ENCODE results near the gene SLAIN1. TPM values are rescaled to one million over a fixed set of nuclear protein-coding genes. Genes with fewer than 3 reads are reported as not detected.

The SLAIN1 gene
- total RNA-seq, 1 experiment from 2014 or later: 2.4 TPM

GRCh38 chr13:77789376-77789775 is 91.9 kb downstream of the SLAIN1 start:
- TF ChIP-seq EZH2 (IDR thresholded peaks at IDR 0.05; ENCODE audit: low read depth) (no peak), CTCF (conservative IDR thresholded peaks at IDR 0.05) (no peak)
- Histone ChIP-seq H3K4me2 (no peak overlapping the region), H3F3A (ENCODE audit: insufficient read depth, low read depth) (no peaks in the 10 kb centered on the region), H3K79me2 (ENCODE audit: low read depth) (no peaks in the 10 kb centered on the region), H2AFZ (no peak overlapping the region), H3K27ac (no peak overlapping the region), H3K9me2 (ENCODE audit: insufficient read depth) (0 out of 2 replicates have a peak, but pooled peaks cover 7% of the 10 kb centered on the region), H3K9me3 (ENCODE audit: insufficient read depth, low read depth) (0 out of 2 replicates have a peak, but pooled peaks cover 9% of the 10 kb centered on the region), H3K4me3 (no peak overlapping the region), H3K27me3 (ENCODE audit: insufficient read depth, low read depth) (no peaks in the 10 kb centered on the region), H3K4me1 (replicated peaks; ENCODE audit: insufficient read depth) (no peaks in the 10 kb centered on the region), H4K20me1 (ENCODE audit: insufficient read depth) (no peaks in the 10 kb centered on the region), H3K36me3 (ENCODE audit: low read depth) (no peaks in the 10 kb centered on the region)
- no TSS peak for BruUV-seq (replicated peaks)
- intact Hi-C loops (cut with micrococcal nuclease; ENCODE audit: unreplicated experiment): no loop called here
- no peak for DNase-seq
- POLR2A ChIA-PET (ENCODE audit: unreplicated experiment): no interaction called here
- CTCF ChIA-PET: no interaction called here

GRCh38 chr13:77800219-77800618 is 102.7 kb downstream of the SLAIN1 start:
- H3K27me3 ChIP-seq (ENCODE audit: insufficient read depth, low read depth): no peaks in the 10 kb centered on the region
- ChIA-PET CTCF (no interaction called here), POLR2A (ENCODE audit: unreplicated experiment) (no interaction called here)
- H3K4me3 ChIP-seq: no peak overlapping the region
- no peak overlapping the region for H2AFZ ChIP-seq
- no peaks in the 10 kb centered on the region for H4K20me1 ChIP-seq (ENCODE audit: insufficient read depth)
- H3K9me3 ChIP-seq (ENCODE audit: insufficient read depth, low read depth): no peaks in the 10 kb centered on the region
- no peaks in the 10 kb centered on the region for H3K9me2 ChIP-seq (ENCODE audit: insufficient read depth)
- TF ChIP-seq CTCF (conservative IDR thresholded peaks at IDR 0.05) (no peak), EZH2 (IDR thresholded peaks at IDR 0.05; ENCODE audit: low read depth) (no peak)
- no peaks in the 10 kb centered on the region for H3K4me1 ChIP-seq (replicated peaks; ENCODE audit: insufficient read depth)
- no peaks in the 10 kb centered on the region for H3K79me2 ChIP-seq (ENCODE audit: low read depth)
- BruUV-seq (replicated peaks): no TSS peak
- H3F3A ChIP-seq (ENCODE audit: insufficient read depth, low read depth): no peaks in the 10 kb centered on the region
- H3K27ac ChIP-seq: no peak overlapping the region
- intact Hi-C loops (cut with micrococcal nuclease; ENCODE audit: unreplicated experiment): no loop called here
- DNase-seq: no peak
- no peak overlapping the region for H3K4me2 ChIP-seq
- no peaks in the 10 kb centered on the region for H3K36me3 ChIP-seq (ENCODE audit: low read depth)

- Histone ChIP-seq H3K4me2 (no peak overlapping the region), H3K27me3 (ENCODE audit: insufficient read depth, low read depth) (no peaks in the 10 kb centered on the region), H2AFZ (no peak overlapping the region), H4K20me1 (ENCODE audit: insufficient read depth) (no peaks in the 10 kb centered on the region), H3F3A (ENCODE audit: insufficient read depth, low read depth) (no peaks in the 10 kb centered on the region), H3K79me2 (ENCODE audit: low read depth) (no peaks in the 10 kb centered on the region), H3K36me3 (ENCODE audit: low read depth) (no peaks in the 10 kb centered on the region), H3K4me1 (replicated peaks; ENCODE audit: insufficient read depth) (0 out of 2 replicates have a peak, but pooled peaks cover 5% of the 10 kb centered on the region), H3K4me3 (no peak overlapping the region), H3K9me3 (ENCODE audit: insufficient read depth, low read depth) (no peaks in the 10 kb centered on the region), H3K27ac (no peak overlapping the region), H3K9me2 (ENCODE audit: insufficient read depth) (no peaks in the 10 kb centered on the region)
- ChIA-PET CTCF (no interaction called here), POLR2A (ENCODE audit: unreplicated experiment) (no interaction called here)
- intact Hi-C loops (cut with micrococcal nuclease; ENCODE audit: unreplicated experiment): no loop called here
- DNase-seq: no peak
- BruUV-seq (replicated peaks): no TSS peak
- TF ChIP-seq EZH2 (IDR thresholded peaks at IDR 0.05; ENCODE audit: low read depth): no peak
- TF ChIP-seq CTCF (conservative IDR thresholded peaks at IDR 0.05): no peak
These were observed 109.0 kb downstream of the SLAIN1 start for GRCh38 chr13:77806518-77806917.

All from PC-9 (cell line).